SK-N-SH treated with all-trans-retinoic acid at 6 μM for 48 hours (cell line): Measurements from ENCODE around the gene CNOT6L.

Experiments
- ATAC-seq: fragments of 200-7000 bp; cut with Tn5 transposase; 3 replicates; pipeline ENCODE4 v1.9.1; 2020; ENCODE audit warnings: mild to moderate bottlenecking, moderate library complexity
- ARNTL ChIP-seq: fragments of 450-650 bp; formaldehyde crosslinking; IDR thresholded peaks from 2 replicates; pipeline ENCODE4 v1.5.0; 2020; ENCODE audit warnings: low read depth, mild to moderate bottlenecking, moderate library complexity, borderline replicate concordance
- BACH2 ChIP-seq: fragments of 250-450 bp; sonication (Bioruptor Pico); IDR thresholded peaks from 2 replicates; pipeline ENCODE4 v1.9.0; 2021; ENCODE audit warnings: mild to moderate bottlenecking, borderline replicate concordance
- CREB5 ChIP-seq: fragments of 250-450 bp; sonication (Bioruptor Pico); IDR thresholded peaks from 2 replicates; pipeline ENCODE4 v1.5.1; 2020; ENCODE audit warnings: low read depth, mild to moderate bottlenecking, moderate library complexity
- CSRNP3 ChIP-seq: fragments of 250-450 bp; sonication (Bioruptor Pico); IDR thresholded peaks from 2 replicates; pipeline ENCODE4 v1.5.1; 2021; ENCODE audit warnings: mild to moderate bottlenecking, moderate library complexity
- ESRRG ChIP-seq: fragments of 250-450 bp; sonication (Bioruptor Pico); IDR thresholded peaks from 2 replicates; pipeline ENCODE4 v1.6.1; 2021; ENCODE audit warnings: mild to moderate bottlenecking
- GLIS3 ChIP-seq: fragments of 250-450 bp; sonication (Bioruptor Pico); IDR thresholded peaks from 2 replicates; pipeline ENCODE4 v1.5.0; 2020; ENCODE audit warnings: mild to moderate bottlenecking, moderate library complexity
- ISL1 ChIP-seq: fragments of 250-450 bp; sonication (Bioruptor Pico); IDR thresholded peaks from 2 replicates; pipeline ENCODE4 v2.1.2; 2022; ENCODE audit warnings: mild to moderate bottlenecking, moderate library complexity
- OSR1 ChIP-seq: fragments of 250-450 bp; sonication (Bioruptor Pico); IDR thresholded peaks from 2 replicates; pipeline ENCODE4 v1.8.0; 2022; ENCODE audit warnings: moderate library complexity, mild to moderate bottlenecking, inconsistent platforms
- PATZ1 ChIP-seq: fragments of 250-450 bp; sonication (Bioruptor Pico); IDR thresholded peaks from 2 replicates; pipeline ENCODE4 v1.8.0; 2020; ENCODE audit warnings: mild to moderate bottlenecking, moderate library complexity, borderline replicate concordance
- POU6F1 ChIP-seq: fragments of 250-450 bp; sonication (Bioruptor Pico); IDR thresholded peaks from 2 replicates; pipeline ENCODE4 v1.8.0; 2021; ENCODE audit warnings: low read depth, mild to moderate bottlenecking, moderate library complexity, borderline replicate concordance
- RARB ChIP-seq: fragments of 250-450 bp; sonication (Bioruptor Pico); IDR thresholded peaks from 2 replicates; pipeline ENCODE4 v1.8.0; 2021; ENCODE audit warnings: mild to moderate bottlenecking, moderate library complexity
- SNAI2 ChIP-seq: fragments of 250-450 bp; sonication (Bioruptor Pico); IDR thresholded peaks from 2 replicates; pipeline ENCODE4 v1.5.0; 2020; ENCODE audit warnings: mild to moderate bottlenecking, moderate library complexity
- TCF4 ChIP-seq: fragments of 250-450 bp; sonication (Bioruptor Pico); IDR thresholded peaks from 2 replicates; pipeline ENCODE4 v1.8.0; 2021; ENCODE audit warnings: mild to moderate bottlenecking, moderate library complexity, borderline replicate concordance
- TOX ChIP-seq: fragments of 250-450 bp; sonication (Bioruptor Pico); IDR thresholded peaks from 2 replicates; pipeline ENCODE4 v1.8.0; 2021; ENCODE audit warnings: mild to moderate bottlenecking, moderate library complexity, borderline replicate concordance
- TSHZ2 ChIP-seq: fragments of 250-450 bp; sonication (Bioruptor Pico); IDR thresholded peaks from 2 replicates; pipeline ENCODE4 v1.5.0; 2020; ENCODE audit warnings: mild to moderate bottlenecking, moderate library complexity
- ZC3H10 ChIP-seq: fragments of 250-450 bp; sonication (Bioruptor Pico); IDR thresholded peaks from 2 replicates; pipeline ENCODE4 v1.5.1; 2021; ENCODE audit warnings: mild to moderate bottlenecking, moderate library complexity
- ZFP3 ChIP-seq: fragments of 250-450 bp; sonication (Bioruptor Pico); IDR thresholded peaks from 2 replicates; pipeline ENCODE4 v1.5.0; 2020; ENCODE audit warnings: mild to moderate bottlenecking, moderate library complexity
- ZNF565 ChIP-seq: fragments of 450-650 bp; formaldehyde crosslinking; conservative IDR thresholded peaks from 2 replicates; pipeline ENCODE4 v1.5.0; 2020; ENCODE audit warnings: low read depth, mild to moderate bottlenecking, moderate library complexity
- ZNF70 ChIP-seq: fragments of 450-650 bp; formaldehyde crosslinking; IDR thresholded peaks from 2 replicates; pipeline ENCODE4 v1.5.0; 2020; ENCODE audit warnings: mild to moderate bottlenecking, moderate library complexity
- ZNF8 ChIP-seq: fragments of 450-650 bp; formaldehyde crosslinking; IDR thresholded peaks from 2 replicates; pipeline ENCODE4 v1.5.0; 2020; ENCODE audit warnings: mild to moderate bottlenecking, moderate library complexity

CNOT6L gene

GRCh38 chr4:77740480-77740879 is 78.7 kb downstream of the CNOT6L start:
- TF ChIP-seq ZNF565 (CRISPR knock-in tag) (no peak), GLIS3 (CRISPR knock-in tag) (no peak), ZNF8 (no peak), PATZ1 (no peak), ZNF70 (CRISPR knock-in tag) (no peak), POU6F1 (CRISPR knock-in tag) (no peak), OSR1 (CRISPR knock-in tag) (no peak), ESRRG (CRISPR knock-in tag) (no peak), TCF4 (CRISPR knock-in tag) (no peak), ZFP3 (CRISPR knock-in tag) (no peak), ISL1 (CRISPR knock-in tag) (no peak)
- ATAC-seq, result no peak

GRCh38 chr4:77734928-77735327 is 84.2 kb downstream of the CNOT6L start:
- no peak for ATAC-seq
- TF ChIP-seq SNAI2 (CRISPR knock-in tag) (no peak), OSR1 (CRISPR knock-in tag) (no peak), ZNF8 (no peak), ZFP3 (CRISPR knock-in tag) (no peak), RARB (CRISPR knock-in tag) (no peak), TOX (CRISPR knock-in tag) (no peak), ARNTL (CRISPR knock-in tag) (no peak), CREB5 (CRISPR knock-in tag) (no peak), TCF4 (CRISPR knock-in tag) (no peak), PATZ1 (no peak), TSHZ2 (CRISPR knock-in tag) (no peak), CSRNP3 (CRISPR knock-in tag) (no peak), ISL1 (CRISPR knock-in tag) (no peak), ZNF565 (CRISPR knock-in tag) (no peak), ZC3H10 (CRISPR knock-in tag) (no peak), BACH2 (no peak)

GRCh38 chr4:77731656-77732055 is 87.5 kb downstream of the CNOT6L start:
- TF ChIP-seq PATZ1 (no peak), POU6F1 (CRISPR knock-in tag) (no peak)
- no peak for ATAC-seq
